Hepatic stellate cell (primary cell): Measurements from ENCODE around the gene ABCG4.
"Not testable (repeated sequence)": the region's sequence is repeated elsewhere in the genome, so short reads cannot be mapped to it uniquely, and the experiment has no call there.

Source experiments
- DNase-seq: peaks from one replicate; pipeline ENCODE4 v3.0.0; 2011; ENCODE audit warnings: low spot score

Gene ABCG4

DNA sequence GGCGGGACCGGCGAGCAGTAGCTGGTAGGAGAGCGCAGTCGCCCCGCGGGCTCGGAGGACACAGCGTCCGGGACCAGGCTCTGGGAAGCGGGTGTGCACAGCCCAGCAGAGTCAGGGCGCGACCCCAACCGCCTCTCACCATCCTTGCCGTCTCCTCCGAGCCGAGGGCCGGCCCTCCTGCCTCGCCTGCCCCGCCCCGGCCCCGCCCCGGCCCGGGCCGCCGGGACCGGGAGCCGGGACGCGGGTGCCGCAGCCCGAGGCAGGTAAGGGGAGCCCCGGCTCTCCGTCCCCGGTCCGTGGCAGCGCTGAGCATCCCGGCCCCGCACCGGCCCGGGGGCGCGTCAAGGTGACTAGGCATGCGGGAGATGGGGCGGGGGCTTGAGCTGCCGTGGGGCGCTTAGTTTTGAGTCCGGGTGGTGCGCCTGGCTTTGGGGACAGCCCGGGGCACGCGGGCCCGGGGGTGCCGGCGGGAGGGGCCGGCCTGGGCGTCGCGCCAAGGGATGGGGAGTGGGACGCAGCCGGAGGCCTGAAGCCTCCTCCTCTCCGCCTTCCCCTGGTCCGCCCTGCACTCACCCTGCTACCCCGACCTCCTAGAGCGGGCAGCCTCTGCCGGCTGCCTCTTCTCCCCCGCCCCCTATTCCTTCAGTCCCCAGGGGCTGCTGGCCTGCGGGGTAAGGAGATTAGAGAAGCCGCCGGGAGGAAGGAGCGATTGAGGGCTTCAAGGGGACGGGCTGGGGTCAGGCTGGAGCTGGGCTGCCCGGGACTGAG lies at the start of gene ABCG4:
TSS of gene ABCG4 (plus strand) at position 35 of the 768 bp plus-strand sequence. CDS start 914 bp downstream, outside the sequence.
- DNase-seq = peak; percentile 39

DNA sequence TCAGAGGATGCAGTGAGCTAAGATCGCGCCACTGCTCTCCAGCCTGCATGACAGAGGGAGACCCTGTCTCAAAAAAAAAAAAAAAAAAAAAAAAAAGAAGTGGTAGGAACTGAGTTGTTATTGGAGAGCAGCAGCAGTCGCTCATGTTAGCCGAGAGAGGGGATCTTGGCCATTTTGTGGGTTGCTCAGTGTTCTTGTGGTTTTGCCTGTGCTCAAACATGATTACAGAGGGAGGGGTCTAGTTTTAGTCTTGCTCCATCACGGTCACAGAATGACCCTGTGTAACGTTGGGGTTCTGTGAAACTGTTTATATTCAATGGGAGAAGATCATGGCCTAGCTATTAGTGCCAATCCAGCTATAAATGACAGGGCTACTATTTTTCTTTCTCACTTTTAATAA lies 49.1 kb upstream of the ABCG4 start:
- DNase-seq = no peak

DNA sequence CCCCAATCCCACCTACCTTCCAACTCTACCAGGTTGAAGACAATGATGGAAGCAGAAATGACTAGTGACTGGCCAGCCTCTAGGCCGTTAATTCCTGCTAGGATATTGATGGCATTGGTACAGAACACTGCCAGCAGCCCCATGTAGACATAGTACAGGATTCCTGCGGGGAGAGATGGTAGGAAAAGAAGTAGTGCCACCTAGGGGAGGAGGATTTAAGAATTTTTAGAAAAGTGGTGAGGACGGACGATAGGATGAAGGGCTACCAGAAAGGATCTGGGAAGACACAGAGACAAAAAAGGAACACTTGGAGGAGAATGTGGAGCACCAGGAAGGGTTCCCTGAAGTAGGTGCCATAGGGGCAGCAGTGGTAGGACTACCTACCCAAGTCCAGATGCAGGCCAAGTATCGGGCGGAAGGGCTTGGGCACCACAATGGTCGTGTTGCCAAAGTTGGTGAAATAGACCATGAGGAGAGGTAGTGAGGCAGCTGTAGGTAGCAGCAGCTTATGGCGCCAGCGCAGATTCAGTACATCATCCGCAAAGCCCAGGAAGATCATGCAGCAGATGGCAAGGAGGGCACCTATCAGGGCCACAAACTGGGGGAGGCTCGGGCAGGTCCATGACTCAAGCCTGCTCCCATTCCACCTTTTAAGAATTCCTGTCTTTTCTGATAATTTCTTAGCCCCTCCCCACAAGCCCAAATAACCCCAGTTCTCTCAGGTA lies 48.4 kb upstream of the ABCG4 start:
- peak; percentile 51 for DNase-seq

DNA sequence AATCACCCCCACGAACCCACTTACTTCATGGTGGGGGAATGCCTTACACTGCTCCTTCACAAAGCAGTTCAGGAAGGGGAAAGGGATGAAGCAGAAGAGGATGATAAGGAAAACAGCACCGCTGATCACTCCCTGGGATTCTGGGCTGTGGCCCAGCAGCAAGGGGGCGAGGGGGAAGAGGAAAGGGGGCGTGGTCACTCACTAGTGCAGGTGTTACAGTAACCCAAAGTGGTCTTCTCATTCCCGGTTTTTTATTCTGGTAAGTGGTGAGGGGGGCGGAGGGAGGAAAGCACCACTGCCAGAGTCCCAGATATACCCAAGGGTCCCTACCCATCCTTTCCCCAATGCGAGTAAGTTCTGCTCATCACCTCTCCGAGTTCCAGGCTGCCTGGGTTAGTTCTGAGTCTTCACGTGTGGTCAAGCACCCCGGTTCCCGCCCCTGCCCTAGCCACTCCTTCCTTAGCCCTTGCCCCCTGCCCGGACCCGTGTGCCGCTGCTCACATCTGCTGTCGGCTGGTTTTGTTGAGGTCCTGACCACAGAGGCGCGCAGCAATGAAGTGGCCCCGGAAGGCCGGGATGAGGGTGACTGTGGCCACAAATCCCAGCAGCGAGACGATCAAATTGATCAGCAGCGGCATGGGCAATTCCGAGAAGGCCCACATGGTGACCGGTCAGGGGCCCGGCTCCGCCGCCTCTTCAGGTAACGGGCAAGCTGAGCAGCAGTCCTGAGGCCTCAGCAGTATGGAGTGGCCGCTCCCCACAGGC lies 47.7 kb upstream of the ABCG4 start:
- DNase-seq = peak; percentile 40

DNA sequence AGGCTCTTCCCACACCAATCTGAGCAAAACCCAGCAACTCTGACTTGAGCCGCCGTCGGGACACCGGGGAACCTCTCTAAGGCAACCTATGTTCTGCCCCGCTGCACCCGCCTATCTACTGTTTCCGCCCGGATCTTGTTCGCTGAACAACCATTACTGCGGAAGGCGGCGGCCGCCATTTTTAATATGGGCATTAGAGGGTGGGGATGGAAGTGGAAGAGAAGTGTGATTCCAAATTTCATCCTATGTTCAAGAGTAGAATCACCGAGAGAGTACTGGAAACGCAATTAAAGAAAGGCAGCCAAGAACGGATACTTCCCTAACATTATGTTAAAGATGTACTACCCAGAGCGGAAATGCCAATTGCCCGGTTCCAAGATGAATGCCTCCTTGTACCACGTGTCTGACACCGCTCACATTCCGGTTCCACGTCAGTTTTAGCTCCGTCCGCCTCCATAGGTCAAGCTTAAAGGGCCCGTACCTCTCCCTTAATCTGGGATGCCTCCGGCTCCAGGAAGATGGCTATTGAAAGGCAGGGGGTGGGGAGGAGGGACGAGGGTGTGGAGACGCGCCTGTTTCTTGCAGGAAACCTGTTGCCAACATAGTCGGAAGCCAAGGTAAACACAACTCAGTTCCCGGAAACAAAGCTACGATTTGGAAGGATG lies 47.0 kb upstream of the ABCG4 start, which contains the start of gene DPAGT1:
TSS of gene DPAGT1 (minus strand) at position 95 of the 665 bp plus-strand sequence. CDS start 198 bp downstream, outside the sequence.
- peak; percentile 87 for DNase-seq

DNA sequence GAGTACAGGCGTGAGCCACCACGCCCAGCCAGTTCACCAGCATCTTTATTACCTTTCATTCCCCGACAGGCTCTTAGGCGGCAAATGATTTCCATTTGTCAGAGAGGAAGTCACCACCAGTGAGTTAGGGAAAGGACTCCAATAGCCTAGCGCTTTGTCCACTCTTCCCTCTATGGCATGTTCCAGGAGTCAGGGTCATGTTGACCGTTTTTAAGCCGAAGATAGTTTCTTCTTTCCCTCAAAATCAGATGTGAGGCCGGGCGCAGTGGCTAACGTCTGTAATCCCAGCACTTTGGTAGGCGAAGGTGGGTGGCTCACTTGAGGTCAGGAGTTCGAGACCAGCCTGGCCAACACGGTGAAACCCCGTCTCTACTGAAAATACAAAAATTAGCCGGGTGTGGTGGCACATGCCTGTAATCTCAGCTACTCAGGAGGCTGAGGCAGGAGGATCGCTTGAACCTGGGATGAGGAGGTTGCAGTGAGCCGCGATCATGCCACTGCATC lies 45.6 kb upstream of the ABCG4 start:
- not testable (repeated sequence) for DNase-seq

DNA sequence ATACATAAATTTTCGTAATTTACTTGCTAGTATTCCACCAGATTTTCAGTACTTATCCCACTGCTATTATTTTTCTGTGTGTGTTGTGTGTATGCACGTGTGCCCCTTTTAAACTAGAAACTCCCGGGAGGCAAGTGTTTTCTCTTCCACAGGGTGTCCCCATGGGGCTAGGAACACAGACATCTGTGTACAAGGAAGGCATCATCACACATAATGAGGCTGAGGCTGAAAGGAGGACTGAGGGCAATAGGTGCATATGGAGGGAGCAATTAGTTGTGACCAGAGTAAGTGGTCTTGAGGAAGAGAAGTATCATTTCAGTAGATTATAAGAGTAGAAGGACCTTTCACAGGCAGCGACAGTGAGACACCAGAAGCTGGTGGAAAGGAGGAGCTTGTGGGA lies 45.1 kb upstream of the ABCG4 start:
- DNase-seq = no peak

DNA sequence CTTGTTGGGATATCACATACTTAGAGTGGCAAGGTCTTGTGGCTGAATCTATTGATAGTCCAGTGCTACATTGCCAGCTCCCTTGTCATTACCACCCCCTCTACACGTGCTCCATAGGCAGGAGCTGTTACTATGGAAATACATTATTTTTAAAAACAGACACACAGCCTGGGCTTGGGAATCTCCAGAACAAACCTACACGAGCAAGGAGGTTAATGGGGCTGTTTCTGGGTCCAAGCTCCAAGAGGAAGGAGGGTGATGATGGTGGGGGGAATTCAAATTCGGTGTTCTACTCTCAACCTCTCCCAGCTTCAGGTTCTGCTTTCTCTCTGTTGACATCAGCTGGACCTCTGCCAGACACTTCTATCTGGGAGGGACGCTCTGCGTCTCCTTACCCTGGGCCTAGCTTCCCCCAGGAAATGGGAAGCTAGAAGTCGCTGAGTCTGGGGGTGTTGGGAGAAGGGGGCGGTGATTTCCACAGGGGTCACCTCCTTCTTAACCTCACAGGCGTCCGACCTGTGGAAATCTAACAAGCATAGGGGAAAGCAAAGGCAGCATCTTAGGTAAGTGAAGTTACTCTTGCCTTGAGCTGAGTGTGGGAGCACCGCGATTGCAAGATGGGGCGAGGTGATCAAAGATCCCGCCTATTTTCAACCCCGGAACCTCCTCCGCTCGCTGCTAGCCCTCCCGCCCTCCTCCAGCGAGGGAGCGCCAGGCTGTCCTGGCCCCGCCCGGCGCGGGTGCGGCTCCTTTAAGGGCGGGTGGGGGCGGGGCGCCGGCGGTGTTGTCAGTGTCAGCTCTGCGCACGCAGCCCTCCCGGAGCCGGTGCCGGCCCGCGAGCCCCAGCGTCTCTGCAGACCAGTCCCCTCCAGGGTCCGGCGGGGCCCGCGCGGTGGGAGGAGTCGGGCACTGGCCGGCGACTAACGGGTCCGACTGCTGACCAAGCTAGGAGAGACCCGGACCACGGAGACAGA lies 42.0 kb upstream of the ABCG4 start, which contains the start of gene C2CD2L:
TSS of gene C2CD2L (plus strand) at position 781 of the 974 bp plus-strand sequence. CDS start 398 bp downstream, outside the sequence.
- DNase-seq = peak; percentile 94

DNA sequence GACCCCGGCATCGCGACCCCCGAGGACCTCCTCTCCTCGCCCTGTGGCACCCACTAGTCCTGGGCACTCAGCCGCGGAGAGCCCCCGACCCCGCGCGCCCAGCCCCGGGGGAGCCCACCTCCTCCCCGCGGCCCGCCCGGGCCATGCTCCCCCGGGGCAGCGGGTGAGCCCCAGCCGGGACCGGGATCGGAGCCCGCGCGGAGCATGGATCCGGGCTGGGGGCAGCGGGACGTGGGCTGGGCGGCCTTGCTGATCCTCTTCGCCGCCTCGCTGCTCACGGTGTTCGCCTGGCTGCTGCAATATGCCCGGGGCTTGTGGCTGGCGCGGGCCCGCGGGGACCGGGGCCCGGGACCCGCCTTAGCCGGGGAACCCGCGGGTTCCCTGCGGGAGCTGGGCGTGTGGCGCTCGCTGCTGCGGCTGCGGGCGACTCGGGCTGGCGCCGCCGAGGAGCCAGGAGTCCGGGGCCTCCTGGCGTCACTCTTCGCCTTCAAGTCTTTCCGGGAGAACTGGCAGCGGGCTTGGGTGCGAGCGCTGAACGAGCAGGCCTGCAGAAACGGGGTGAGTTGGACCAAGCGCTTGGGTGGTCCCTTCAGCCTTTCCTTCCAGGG lies 41.2 kb upstream of the ABCG4 start:
- DNase-seq = peak; percentile 35

DNA sequence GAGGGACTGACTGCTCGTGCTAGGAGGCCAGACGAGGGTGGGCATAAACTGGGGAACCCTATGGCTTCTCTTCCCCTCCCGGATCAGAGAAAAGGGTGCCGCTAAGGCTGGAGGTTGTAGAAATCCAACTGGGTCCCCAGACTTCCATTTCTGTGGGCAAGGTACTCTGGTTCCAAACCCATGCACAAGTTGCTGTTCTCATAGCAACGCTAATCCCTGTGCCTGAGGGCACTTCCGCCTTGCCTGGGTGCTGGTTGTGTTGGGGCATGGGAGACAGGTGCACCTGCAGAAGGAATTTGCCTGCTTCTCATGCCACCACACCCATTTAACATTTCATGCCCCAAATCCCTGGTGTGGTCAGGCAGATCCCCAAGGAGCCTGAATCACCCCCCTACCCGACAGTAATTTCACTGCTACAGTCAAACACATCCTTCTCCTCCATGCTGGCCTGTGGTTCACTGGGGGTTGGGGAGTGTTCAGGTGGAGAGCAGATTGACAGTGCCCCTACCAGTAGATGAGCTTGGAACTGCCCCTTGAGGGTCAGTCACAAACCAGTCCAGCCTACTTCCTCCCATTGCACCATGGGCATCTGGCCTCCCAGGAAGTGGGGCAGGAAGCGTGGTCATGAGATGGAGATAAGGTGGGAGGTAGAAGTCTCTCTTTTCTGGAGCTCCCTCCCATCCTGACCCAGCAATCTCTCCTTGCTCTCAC lies 40.6 kb upstream of the ABCG4 start:
- DNase-seq = peak; percentile 41

DNA sequence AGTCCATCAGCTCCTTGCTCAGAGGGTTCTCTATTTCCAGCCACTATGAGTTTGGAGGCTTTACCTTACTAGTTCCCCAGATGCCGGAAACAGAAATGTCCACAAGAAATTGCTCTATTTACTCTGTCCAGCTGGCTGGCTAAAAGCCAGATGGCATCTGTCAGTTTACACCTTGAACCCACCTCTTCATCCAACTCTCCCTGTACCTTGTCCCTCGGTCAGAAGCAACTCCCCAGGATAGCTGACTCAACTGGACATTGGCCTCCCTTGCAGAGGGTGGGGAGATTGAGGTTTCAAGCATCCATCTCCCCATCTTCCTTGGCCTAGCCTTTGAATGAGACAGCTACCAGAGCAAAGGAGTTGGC lies 40.0 kb upstream of the ABCG4 start:
- DNase-seq = no peak

DNA sequence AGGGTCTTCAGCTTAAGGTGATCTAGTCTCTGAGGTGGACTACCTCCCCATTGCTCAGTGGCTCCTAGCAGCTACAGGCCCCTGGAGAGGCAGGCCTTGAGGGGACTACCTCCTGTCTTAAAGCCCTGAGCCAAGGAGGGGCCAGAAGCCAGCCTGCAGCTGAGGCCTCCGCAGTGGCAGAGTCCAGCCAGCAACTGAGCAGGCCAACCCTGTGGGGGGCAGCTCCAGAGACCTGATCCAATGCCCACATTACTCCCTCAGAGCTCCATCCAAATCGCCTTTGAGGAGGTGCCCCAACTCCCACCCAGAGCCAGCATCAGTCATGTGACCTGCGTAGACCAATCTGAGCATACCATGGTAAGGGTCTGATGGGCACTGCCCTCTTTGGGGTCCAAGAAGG lies 39.0 kb upstream of the ABCG4 start:
- no peak for DNase-seq

DNA sequence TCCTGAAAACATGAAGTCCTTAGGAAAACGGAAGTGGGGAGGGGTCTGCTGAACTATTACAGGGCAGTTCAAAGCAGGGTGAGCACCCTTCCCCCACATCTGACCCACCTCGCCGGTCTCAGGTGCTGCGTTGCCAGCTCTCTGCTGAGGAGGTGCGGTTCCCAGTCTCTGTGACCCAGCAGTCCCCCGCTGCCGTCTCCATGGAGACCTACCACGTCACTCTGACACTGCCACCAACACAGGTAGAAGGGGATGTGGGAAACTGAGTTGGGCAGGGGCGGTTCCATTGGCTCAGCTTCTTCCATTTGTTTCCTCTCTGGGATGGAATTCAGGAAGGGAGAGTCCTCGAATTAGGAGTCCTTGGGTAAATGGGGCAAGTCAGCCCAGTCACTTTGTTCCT lies 38.4 kb upstream of the ABCG4 start:
- DNase-seq = no peak

DNA sequence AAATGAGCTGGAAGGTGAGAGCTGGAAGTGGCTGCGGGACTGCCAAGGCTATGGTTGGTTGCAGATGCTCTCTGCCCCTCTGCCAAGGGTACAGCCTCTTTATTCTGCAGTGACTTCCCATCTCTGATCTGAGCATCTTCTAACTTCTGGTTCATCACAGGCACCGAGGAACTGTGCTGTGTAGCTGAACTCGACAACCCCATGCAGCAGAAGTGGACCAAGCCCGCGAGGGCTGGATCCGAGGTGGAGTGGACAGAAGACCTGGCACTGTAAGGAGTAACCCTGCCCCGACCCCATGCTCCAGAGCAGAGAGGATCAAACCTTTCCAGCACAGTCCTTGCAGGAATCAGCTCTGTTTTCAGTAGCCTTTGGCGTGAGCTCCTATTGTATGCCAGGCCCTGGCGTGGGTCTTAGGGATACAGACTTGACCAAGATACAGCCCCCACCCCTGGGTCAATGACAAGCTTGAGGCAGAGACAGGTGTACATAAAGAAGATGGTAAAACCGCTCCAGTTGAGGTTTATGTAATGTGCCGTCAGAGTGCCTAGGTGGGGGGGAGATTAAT lies 37.4 kb upstream of the ABCG4 start:
- no peak for DNase-seq

DNA sequence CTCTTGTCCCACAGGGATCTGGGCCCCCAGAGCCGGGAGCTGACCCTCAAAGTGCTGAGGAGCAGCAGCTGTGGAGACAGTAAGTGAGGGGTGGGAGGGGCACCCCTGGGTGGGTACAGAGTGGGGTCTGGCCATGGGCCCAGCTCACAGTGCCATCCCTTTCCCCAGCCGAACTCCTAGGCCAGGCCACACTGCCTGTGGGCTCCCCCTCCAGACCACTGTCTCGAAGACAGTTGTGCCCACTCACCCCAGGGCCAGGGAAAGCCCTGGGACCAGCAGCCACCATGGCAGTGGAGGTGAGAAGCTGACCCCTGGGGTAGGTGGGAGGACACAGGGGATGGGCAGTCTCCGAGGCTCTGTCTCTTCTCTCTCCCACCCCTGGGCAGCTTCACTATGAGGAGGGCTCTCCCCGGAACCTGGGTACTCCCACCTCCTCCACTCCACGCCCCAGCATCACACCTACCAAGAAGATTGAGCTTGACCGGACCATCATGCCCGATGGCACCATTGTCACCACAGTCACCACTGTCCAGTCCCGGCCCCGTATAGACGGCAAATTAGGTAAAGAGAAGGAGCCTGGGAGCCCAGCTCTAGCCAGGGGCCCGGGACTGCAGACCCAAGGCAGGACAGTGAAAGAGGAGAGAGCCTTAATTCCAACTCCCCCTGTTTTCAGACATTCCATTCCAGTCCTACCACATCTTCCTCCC lies 36.4 kb upstream of the ABCG4 start:
- no peak for DNase-seq

DNA sequence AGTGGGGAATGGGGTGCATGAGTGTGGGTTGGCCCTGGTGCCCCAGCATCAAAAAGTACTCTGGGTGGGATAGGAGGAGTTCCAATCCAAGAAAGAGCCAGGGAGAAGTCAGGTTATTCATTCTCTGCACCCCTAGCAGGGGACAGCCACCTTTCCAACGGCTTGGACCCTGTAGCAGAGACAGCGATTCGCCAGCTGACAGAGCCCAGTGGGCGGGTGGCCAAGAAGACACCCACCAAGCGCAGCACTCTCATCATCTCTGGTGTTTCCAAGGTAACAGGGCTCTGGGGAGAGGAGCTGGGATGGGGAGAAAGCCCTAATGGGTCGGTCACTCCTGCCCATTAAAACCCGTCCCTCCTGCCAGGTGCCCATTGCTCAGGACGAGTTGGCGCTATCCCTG lies 35.1 kb upstream of the ABCG4 start:
- DNase-seq = no peak

DNA sequence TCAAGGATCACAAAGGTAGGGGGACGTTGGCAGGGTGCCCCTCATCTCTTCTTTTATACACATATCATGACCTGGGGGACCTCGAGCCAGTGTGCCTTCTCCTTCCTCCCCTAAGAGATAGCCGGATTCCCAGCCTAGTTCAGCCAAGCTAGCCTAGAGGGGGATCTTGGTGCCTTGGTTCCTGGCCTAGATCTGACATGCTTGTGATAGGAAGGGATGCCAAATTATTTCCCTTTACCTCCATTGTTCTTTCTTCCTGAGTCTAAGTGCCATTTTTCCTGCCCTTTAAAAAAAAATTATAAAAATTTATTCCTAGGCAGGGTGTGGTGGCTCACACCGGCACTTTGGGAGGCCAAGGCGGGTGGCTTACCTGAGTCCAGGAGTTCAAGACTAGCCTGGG lies 34.5 kb upstream of the ABCG4 start:
- no peak for DNase-seq

DNA sequence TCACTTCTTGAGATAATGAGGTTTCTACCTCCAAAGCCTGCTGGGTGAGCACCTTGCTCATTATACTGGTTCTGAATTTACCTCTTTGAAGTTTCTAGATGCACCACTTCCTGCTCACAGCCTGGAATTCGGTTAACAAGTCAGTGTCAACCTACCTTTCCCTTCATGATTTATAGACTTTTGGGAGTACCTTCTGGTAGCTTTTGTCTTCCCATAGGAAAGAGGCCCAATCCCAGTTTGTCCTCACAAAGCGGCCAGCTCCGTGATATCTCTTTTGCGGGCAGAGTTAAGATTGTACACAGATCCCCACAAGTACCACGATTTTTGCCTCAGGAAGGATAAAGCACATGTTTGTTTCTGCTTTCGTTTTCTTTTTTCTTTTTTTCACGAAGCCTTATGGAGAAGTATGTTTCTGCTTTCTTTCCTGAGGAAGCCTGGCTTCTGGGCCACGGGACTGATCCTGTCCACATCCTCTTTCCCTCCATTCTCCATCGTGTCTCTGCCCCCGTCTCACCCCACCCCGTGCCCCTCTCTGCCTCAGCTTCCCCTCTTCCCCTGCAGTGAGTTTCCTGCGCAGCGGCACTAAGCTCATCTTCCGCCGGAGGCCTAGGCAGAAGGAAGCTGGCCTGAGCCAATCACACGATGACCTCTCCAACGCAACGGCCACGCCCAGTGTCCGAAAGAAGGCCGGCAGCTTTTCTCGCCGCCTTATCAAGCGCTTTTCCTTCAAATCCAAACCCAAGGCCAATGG lies 33.2 kb upstream of the ABCG4 start:
- DNase-seq = no peak
